PC-3 (cell line): ENCODE data around the gene AGPS.

Experiments used
- EZH2 ChIP-seq: fragments of 300-600 bp; sonication (generic); IDR thresholded peaks from one replicate; pipeline ENCODE4 v1.6.1; 2017; ENCODE audit warnings: antibody characterized with exemption, mild to moderate bottlenecking, low read length; ENCODE audit not compliant: unreplicated experiment
- EZH2phosphoT487 ChIP-seq: fragments of 300-600 bp; sonication (generic); IDR thresholded peaks from 2 replicates; pipeline ENCODE4 v1.6.1; 2018; ENCODE audit warnings: mild to moderate bottlenecking, antibody characterized with exemption, low read length, borderline replicate concordance
- TF ChIP-seq, protein P1 (sequence below): fragments of 300-600 bp; sonication (generic); conservative IDR thresholded peaks from 2 replicates; pipeline ENCODE4 v1.5.1; 2017; ENCODE audit warnings: antibody characterized with exemption, low read depth, mild to moderate bottlenecking, low read length

DNA sequence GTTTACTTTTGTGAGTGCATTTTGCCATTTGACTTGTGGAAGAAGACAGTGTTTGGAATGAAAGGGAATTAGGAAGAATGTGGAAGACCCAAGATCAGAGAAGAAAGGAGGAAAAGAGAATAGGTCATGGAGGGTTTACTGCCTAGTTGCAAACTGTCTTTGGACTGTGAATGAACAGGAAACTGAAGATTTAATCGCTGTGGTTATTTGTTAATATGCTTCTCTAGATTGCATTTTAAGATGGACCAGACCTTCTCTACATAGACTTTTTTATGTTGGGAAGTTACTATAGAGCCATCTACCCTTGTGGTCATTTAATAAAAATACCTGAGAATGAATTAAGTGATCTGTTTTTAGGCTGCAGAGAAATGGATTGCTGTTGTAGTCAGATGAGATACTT lies 6.2 kb downstream of the AGPS start:
- TF ChIP-seq, protein P1, sequence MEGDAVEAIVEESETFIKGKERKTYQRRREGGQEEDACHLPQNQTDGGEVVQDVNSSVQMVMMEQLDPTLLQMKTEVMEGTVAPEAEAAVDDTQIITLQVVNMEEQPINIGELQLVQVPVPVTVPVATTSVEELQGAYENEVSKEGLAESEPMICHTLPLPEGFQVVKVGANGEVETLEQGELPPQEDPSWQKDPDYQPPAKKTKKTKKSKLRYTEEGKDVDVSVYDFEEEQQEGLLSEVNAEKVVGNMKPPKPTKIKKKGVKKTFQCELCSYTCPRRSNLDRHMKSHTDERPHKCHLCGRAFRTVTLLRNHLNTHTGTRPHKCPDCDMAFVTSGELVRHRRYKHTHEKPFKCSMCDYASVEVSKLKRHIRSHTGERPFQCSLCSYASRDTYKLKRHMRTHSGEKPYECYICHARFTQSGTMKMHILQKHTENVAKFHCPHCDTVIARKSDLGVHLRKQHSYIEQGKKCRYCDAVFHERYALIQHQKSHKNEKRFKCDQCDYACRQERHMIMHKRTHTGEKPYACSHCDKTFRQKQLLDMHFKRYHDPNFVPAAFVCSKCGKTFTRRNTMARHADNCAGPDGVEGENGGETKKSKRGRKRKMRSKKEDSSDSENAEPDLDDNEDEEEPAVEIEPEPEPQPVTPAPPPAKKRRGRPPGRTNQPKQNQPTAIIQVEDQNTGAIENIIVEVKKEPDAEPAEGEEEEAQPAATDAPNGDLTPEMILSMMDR, result no peak
- no peak for TF ChIP-seq EZH2
- TF ChIP-seq EZH2phosphoT487, result no peak
